ENCODE measurements around the gene KRTAP4-8.

- TF ChIP-seq POLR2AphosphoS5 (IDR thresholded peaks at IDR 0.05; ENCODE audit: borderline replicate concordance, low read depth, low read length) (no peak), EZH2 (IDR thresholded peaks at IDR 0.05) (no peak), FOXP2 (optimal IDR thresholded peaks at IDR 0.05; ENCODE audit: control extremely low read depth, extremely low read length, insufficient read depth) (no peak)
Measured at GRCh38 chr17:41101586-41102259, 3.8 kb upstream of the KRTAP4-8 start, which contains the start of gene KRTAP4-16.

Data from SK-N-MC (cell line).